Measurements from ENCODE around the gene TBPL1. TPM values are rescaled to one million over a fixed set of nuclear protein-coding genes. Genes with fewer than 3 reads are reported as not detected.

TBPL1 gene
- total and polyA plus RNA-seq, 12 donors: 9.0 to 18.9 (median 14.4) TPM

GRCh38 chr6:134020968-134021367 is 67.9 kb downstream of the TBPL1 start:
- Histone ChIP-seq H3K36me3 (peaks cover 0 to 4% (median 0%) of the 10 kb centered on the region in 9 donors), H3K9me3 (no peaks in the 10 kb centered on the region), H3K4me3 (no peak overlapping the region), H3K27ac (peak overlapping the region in 1 of 10 donors; percentile 5), H3K4me1 (peaks cover 0 to 34% (median 13%) of the 10 kb centered on the region in 9 donors), H3K27me3 (no peaks in the 10 kb centered on the region)
- DNase-seq (no peak), ATAC-seq (peak in 1 of 8 donors; percentile 45)
- WGBS, 2 donors: 65 to 66% methylated on average over 4 of the region's 4 CpGs
- TF ChIP-seq CTCF (IDR thresholded peaks at IDR 0.05): no peak
- intact Hi-C loops (cut with DNase I): no loop called here

GRCh38 chr6:134021396-134022122 is 68.5 kb downstream of the TBPL1 start:
- no peak overlapping the region for H3K4me3 ChIP-seq
- 80 to 85% methylated on average over 5 of the region's 5 CpGs for WGBS, 2 donors
- H3K27ac ChIP-seq: no peak overlapping the region
- no peaks in the 10 kb centered on the region for H3K27me3 ChIP-seq
- peaks cover 0 to 34% (median 13%) of the 10 kb centered on the region in 9 donors for H3K4me1 ChIP-seq
- H3K9me3 ChIP-seq: no peaks in the 10 kb centered on the region
- DNase-seq (no peak), ATAC-seq (no peak)
- H3K36me3 ChIP-seq: peaks cover 0 to 4% (median 0%) of the 10 kb centered on the region in 9 donors
- intact Hi-C loops (cut with DNase I): no loop called here
- no peak for TF ChIP-seq CTCF (IDR thresholded peaks at IDR 0.05)

- H3K27me3 ChIP-seq: no peaks in the 10 kb centered on the region
- 62 to 67% methylated on average over 3 of the region's 3 CpGs for WGBS, 2 donors
- H3K4me3 ChIP-seq: no peak overlapping the region
- peaks cover 0 to 4% (median 0%) of the 10 kb centered on the region in 9 donors for H3K36me3 ChIP-seq
- no peak for ATAC-seq
- TF ChIP-seq CTCF (IDR thresholded peaks at IDR 0.05): no peak
- intact Hi-C loops (cut with DNase I): no loop called here
- H3K27ac ChIP-seq: no peak overlapping the region
- peaks cover 0 to 34% (median 13%) of the 10 kb centered on the region in 9 donors for H3K4me1 ChIP-seq
- no peaks in the 10 kb centered on the region for H3K9me3 ChIP-seq
- no peak for DNase-seq
Observed at GRCh38 chr6:134022650-134023049, 69.6 kb downstream of the TBPL1 start.

- no peaks in the 10 kb centered on the region for H3K27me3 ChIP-seq
- no peak for TF ChIP-seq CTCF (IDR thresholded peaks at IDR 0.05)
- no peak overlapping the region for H3K4me3 ChIP-seq
- ATAC-seq (no peak), DNase-seq (no peak)
- 92 to 98% methylated on average over 3 of the region's 3 CpGs for WGBS, 2 donors
- peaks cover 0 to 22% (median 3%) of the 10 kb centered on the region in 9 donors for H3K4me1 ChIP-seq
- H3K27ac ChIP-seq: no peak overlapping the region
- H3K36me3 ChIP-seq: peaks cover 0 to 20% (median 0%) of the 10 kb centered on the region in 9 donors
- no peaks in the 10 kb centered on the region for H3K9me3 ChIP-seq
- intact Hi-C loops (cut with DNase I): no loop called here
Observed at GRCh38 chr6:134026597-134026996, 73.6 kb downstream of the TBPL1 start.

Measured in heart right ventricle (tissue), 16 donors.